DOHH2 (cell line): Measurements from ENCODE around the gene COX19.
"Not testable (repeated sequence)": the region's sequence is repeated elsewhere in the genome, so short reads cannot be mapped to it uniquely, and the experiment has no call there.

Experiments used
- EZH2phosphoT487 ChIP-seq: fragments of 200-600 bp; sonication (generic); IDR thresholded peaks from 2 replicates; pipeline ENCODE4 v1.6.1; 2017; ENCODE audit warnings: borderline replicate concordance, mild to moderate bottlenecking, antibody characterized with exemption, low read length, moderate library complexity, mixed read lengths
- TF ChIP-seq, protein P1 (sequence below): fragments of 200-600 bp; sonication (generic); IDR thresholded peaks from one replicate; pipeline ENCODE4 v1.5.1; 2014; ENCODE audit warnings: antibody characterized with exemption, mild to moderate bottlenecking, low read depth, low read length; ENCODE audit not compliant: poor library complexity, severe bottlenecking

DNA sequence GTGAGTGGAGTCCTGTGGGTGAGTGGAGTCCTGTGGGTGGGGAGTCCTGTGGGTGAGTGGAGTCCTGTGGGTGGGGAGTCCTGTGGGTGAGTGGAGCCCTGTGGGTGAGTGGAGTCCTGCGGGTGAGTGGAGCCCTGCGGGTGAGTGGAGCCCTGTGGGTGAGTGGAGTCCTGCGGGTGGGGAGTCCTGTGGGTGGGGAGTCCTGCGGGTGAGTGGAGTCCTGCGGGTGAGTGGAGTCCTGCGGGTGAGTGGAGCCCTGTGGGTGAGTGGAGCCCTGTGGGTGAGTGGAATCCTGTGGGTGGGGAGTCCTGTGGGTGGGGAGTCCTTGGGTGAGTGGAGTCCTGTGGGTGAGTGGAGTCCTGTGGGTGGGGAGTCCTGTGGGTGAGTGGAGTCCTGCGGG is 27.1 kb upstream of the COX19 start:
- TF ChIP-seq, protein P1, sequence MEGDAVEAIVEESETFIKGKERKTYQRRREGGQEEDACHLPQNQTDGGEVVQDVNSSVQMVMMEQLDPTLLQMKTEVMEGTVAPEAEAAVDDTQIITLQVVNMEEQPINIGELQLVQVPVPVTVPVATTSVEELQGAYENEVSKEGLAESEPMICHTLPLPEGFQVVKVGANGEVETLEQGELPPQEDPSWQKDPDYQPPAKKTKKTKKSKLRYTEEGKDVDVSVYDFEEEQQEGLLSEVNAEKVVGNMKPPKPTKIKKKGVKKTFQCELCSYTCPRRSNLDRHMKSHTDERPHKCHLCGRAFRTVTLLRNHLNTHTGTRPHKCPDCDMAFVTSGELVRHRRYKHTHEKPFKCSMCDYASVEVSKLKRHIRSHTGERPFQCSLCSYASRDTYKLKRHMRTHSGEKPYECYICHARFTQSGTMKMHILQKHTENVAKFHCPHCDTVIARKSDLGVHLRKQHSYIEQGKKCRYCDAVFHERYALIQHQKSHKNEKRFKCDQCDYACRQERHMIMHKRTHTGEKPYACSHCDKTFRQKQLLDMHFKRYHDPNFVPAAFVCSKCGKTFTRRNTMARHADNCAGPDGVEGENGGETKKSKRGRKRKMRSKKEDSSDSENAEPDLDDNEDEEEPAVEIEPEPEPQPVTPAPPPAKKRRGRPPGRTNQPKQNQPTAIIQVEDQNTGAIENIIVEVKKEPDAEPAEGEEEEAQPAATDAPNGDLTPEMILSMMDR = not testable (repeated sequence)
- TF ChIP-seq EZH2phosphoT487 = not testable (repeated sequence)
